T-cell (primary cell): ENCODE measurements around the gene SPPL3. TPM values are rescaled to one million over a fixed set of nuclear protein-coding genes. Genes with fewer than 3 reads are reported as not detected.

Experiments
- ATAC-seq, 4 experiments: fragments of 200-7000 bp in 3 of 4; fragments of 150-1000 bp in 1 of 4; cut with Tn5 transposase; replicated peaks in 1 of 4; 1 replicate in 3 of 4; 2 replicates in 1 of 4; pipeline ENCODE4 v1.10.0; 2021; ENCODE audit warnings: moderate library complexity in 3 of 4, mild to moderate bottlenecking in 2 of 4, moderate number of reproducible peaks in 1 of 4
- CTCF ChIA-PET, 2 donors: fragments of 300-600 bp; sonication (Branson Sonifier 250); formaldehyde crosslinking; loops; one replicate each; lab custom pipeline; 2022; ENCODE audit warnings: antibody characterized with exemption in 2 of 2; lab: Charles Lee
- POLR2A ChIA-PET, 2 donors: fragments of 300-600 bp; sonication (Branson Sonifier 250); formaldehyde crosslinking; loops; one replicate each; lab custom pipeline; 2022; ENCODE audit warnings: antibody characterized with exemption in 2 of 2; lab: Charles Lee
- DNase-seq, 35 experiments: peaks; one replicate each; pipeline versions ENCODE4 v3.0.0 to v3.0.0-alpha.2; 2013 to 2023
- H3K27ac ChIP-seq: one replicate; pipeline ENCODE4 v1.5.1; 2013; ENCODE audit warnings: low read length
- H3K27me3 ChIP-seq, 2 experiments: replicated peaks in 1 of 2; 1 replicate in 1 of 2; 2 replicates in 1 of 2; pipeline versions ENCODE4 v1.6.1 to v1.7.0; 2013; ENCODE audit warnings: low read length in 1 of 2, mixed read lengths in 1 of 2; ENCODE audit not compliant: control insufficient read depth in 2 of 2, insufficient read depth in 2 of 2; ENCODE audit errors: extremely low read depth in 1 of 2
- H3K36me3 ChIP-seq, 2 donors: 1 replicate in 1 of 2; 2 replicates in 1 of 2; pipeline versions ENCODE4 v1.6.1 to v1.7.0; 2013; ENCODE audit warnings: low read length in 1 of 2; ENCODE audit not compliant: control insufficient read depth in 2 of 2, insufficient read depth in 1 of 2; ENCODE audit errors: extremely low read depth in 1 of 2
- H3K4me1 ChIP-seq, 2 experiments: 1 replicate in 1 of 2; 2 replicates in 1 of 2; pipeline versions ENCODE4 v1.6.1 to v1.7.0; 2013; ENCODE audit warnings: low read length in 2 of 2, mixed read lengths in 1 of 2; ENCODE audit not compliant: insufficient read depth in 2 of 2, control insufficient read depth in 1 of 2; ENCODE audit errors: extremely low read depth in 1 of 2
- H3K4me3 ChIP-seq, 2 donors: 1 replicate in 1 of 2; 2 replicates in 1 of 2; pipeline versions ENCODE4 v1.5.1 to v1.7.0; 2013; ENCODE audit warnings: mild to moderate bottlenecking in 2 of 2, low read length in 1 of 2, moderate library complexity in 1 of 2; ENCODE audit not compliant: control insufficient read depth in 1 of 2; ENCODE audit errors: extremely low read depth in 1 of 2
- H3K9me3 ChIP-seq: 2 replicates; pipeline ENCODE4 v1.7.0; 2013
- H3K27ac Mint-ChIP-seq, 2 donors: one replicate each; pipeline ENCODE4 v1.8.0; 2020 to 2021; ENCODE audit warnings: mild to moderate bottlenecking in 2 of 2, mixed read lengths in 2 of 2
- H3K27me3 Mint-ChIP-seq, 2 donors: one replicate each; pipeline ENCODE4 v1.8.0; 2021 to 2022; ENCODE audit warnings: mixed read lengths in 2 of 2
- H3K36me3 Mint-ChIP-seq: one replicate; pipeline ENCODE4 v1.8.0; 2021; ENCODE audit warnings: mixed read lengths
- H3K4me1 Mint-ChIP-seq, 3 donors: one replicate each; pipeline ENCODE4 v1.8.0; 2020 to 2022; ENCODE audit warnings: mixed read lengths in 3 of 3, mild to moderate bottlenecking in 1 of 3
- H3K4me3 Mint-ChIP-seq, 3 donors: one replicate each; pipeline ENCODE4 v1.8.0; 2020 to 2022; ENCODE audit warnings: mild to moderate bottlenecking in 3 of 3, mixed read lengths in 3 of 3, moderate library complexity in 3 of 3
- H3K9me3 Mint-ChIP-seq, 3 donors: one replicate each; pipeline ENCODE4 v1.8.0; 2020 to 2022; ENCODE audit warnings: mixed read lengths in 3 of 3
- WGBS: methylation state at CpG from one replicate; pipeline ENCODE4 v1.1.5; 2013; ENCODE audit warnings: missing lambda C conversion rate; ENCODE audit not compliant: insufficient coverage; 5-methylcytosine and 5-hydroxymethylcytosine counted together
- total RNA-seq, 35 experiments: library from RNA in 6 of 35; stranded (reverse) in 6 of 35; fragments of 120-200 nt in 1 of 35; gene quantifications; one replicate each; pipeline versions ENCODE4 v1.2.1 to v1.2.4 and lab custom pipeline; 2013 to 2026

SPPL3 gene
- total RNA-seq, 5 donors from 2014 or later (not counting 1 experiment from before 2014, with no cell fraction given) = 36.5 to 46.6 (median 41.8) TPM

- ChIA-PET POLR2A (no interaction called here), CTCF (no interaction called here)
- Mint-ChIP-seq H3K4me1 (peaks cover 0 to 1% (median 0%) of the 10 kb centered on the region in 3 donors), H3K27me3 (no peaks in the 10 kb centered on the region), H3K27ac (no peak overlapping the region), H3K4me3 (no peak overlapping the region), H3K9me3 (no peaks in the 10 kb centered on the region), H3K36me3 (peaks cover 7% of the 10 kb centered on the region)
- Histone ChIP-seq H3K36me3 (peaks cover 4% of the 10 kb centered on the region in 2 donors), H3K27me3 (no peaks in the 10 kb centered on the region), H3K9me3 (no peaks in the 10 kb centered on the region), H3K4me1 (no peaks in the 10 kb centered on the region), H3K4me3 (no peak overlapping the region), H3K27ac (no peak overlapping the region)
- WGBS = 95% methylated on average over 31 of the region's 38 CpGs
- no peak for DNase-seq
- no peak for ATAC-seq
Observed at GRCh38 chr12:120739031-120739762, 165.0 kb downstream of the SPPL3 start.

- H3K36me3 ChIP-seq = peaks cover 4 to 6% of the 10 kb centered on the region in 2 donors
Observed at GRCh38 chr12:120738252-120739030, 165.7 kb downstream of the SPPL3 start.

GRCh38 chr12:120737557-120738251 is 166.5 kb downstream of the SPPL3 start:
- ATAC-seq = no peak
- no peak for DNase-seq
- Histone ChIP-seq H3K9me3 (no peaks in the 10 kb centered on the region), H3K27ac (no peak overlapping the region), H3K27me3 (no peaks in the 10 kb centered on the region), H3K36me3 (peaks cover 4 to 6% of the 10 kb centered on the region in 2 donors), H3K4me1 (no peaks in the 10 kb centered on the region), H3K4me3 (no peak overlapping the region)
- ChIA-PET CTCF (no interaction called here), POLR2A (no interaction called here)
- 93% methylated on average over 15 of the region's 25 CpGs for WGBS
- H3K4me1 Mint-ChIP-seq = peaks cover 0 to 2% (median 0%) of the 10 kb centered on the region in 3 donors
- H3K36me3 Mint-ChIP-seq = peaks cover 10% of the 10 kb centered on the region
- H3K27me3 Mint-ChIP-seq = no peaks in the 10 kb centered on the region
- H3K4me3 Mint-ChIP-seq = no peak overlapping the region
- H3K9me3 Mint-ChIP-seq = no peaks in the 10 kb centered on the region
- H3K27ac Mint-ChIP-seq = no peak overlapping the region

More at GRCh38 chr12:120738252-120739030, 165.7 kb downstream of the SPPL3 start:
- H3K4me1 ChIP-seq = no peaks in the 10 kb centered on the region
- Mint-ChIP-seq H3K4me3 (no peak overlapping the region), H3K4me1 (peaks cover 0 to 2% (median 0%) of the 10 kb centered on the region in 3 donors), H3K27ac (no peak overlapping the region), H3K9me3 (no peaks in the 10 kb centered on the region), H3K36me3 (peaks cover 10% of the 10 kb centered on the region), H3K27me3 (no peaks in the 10 kb centered on the region)
- ChIA-PET POLR2A (no interaction called here), CTCF (no interaction called here)
- no peaks in the 10 kb centered on the region for H3K9me3 ChIP-seq
- H3K27me3 ChIP-seq = no peaks in the 10 kb centered on the region
- DNase-seq (no peak), ATAC-seq (no peak)
- H3K27ac ChIP-seq = no peak overlapping the region
- 92% methylated on average over 25 of the region's 31 CpGs for WGBS
- H3K4me3 ChIP-seq = no peak overlapping the region

GRCh38 chr12:120736404-120737331 is 167.5 kb downstream of the SPPL3 start:
- WGBS = 95% methylated on average over 36 of the region's 38 CpGs
- no peak overlapping the region for H3K4me3 ChIP-seq
- ChIA-PET POLR2A (no interaction called here), CTCF (no interaction called here)
- H3K27ac ChIP-seq = no peak overlapping the region
- H3K27me3 ChIP-seq = no peaks in the 10 kb centered on the region
- Mint-ChIP-seq H3K9me3 (no peaks in the 10 kb centered on the region), H3K27me3 (no peaks in the 10 kb centered on the region), H3K36me3 (peaks cover 10% of the 10 kb centered on the region), H3K4me3 (no peak overlapping the region), H3K27ac (no peak overlapping the region), H3K4me1 (peaks cover 0 to 2% (median 0%) of the 10 kb centered on the region in 3 donors)
- H3K36me3 ChIP-seq = peaks cover 4 to 6% of the 10 kb centered on the region in 2 donors
- no peaks in the 10 kb centered on the region for H3K4me1 ChIP-seq
- ATAC-seq = no peak
- no peak for DNase-seq
- H3K9me3 ChIP-seq = no peaks in the 10 kb centered on the region

- Histone ChIP-seq H3K4me1 (no peaks in the 10 kb centered on the region), H3K27me3 (no peaks in the 10 kb centered on the region), H3K9me3 (no peaks in the 10 kb centered on the region), H3K36me3 (peaks cover 6 to 9% of the 10 kb centered on the region in 2 donors), H3K27ac (no peak overlapping the region), H3K4me3 (no peak overlapping the region)
- H3K4me1 Mint-ChIP-seq = peaks cover 0 to 3% (median 2%) of the 10 kb centered on the region in 3 donors
- no peak for DNase-seq
- H3K9me3 Mint-ChIP-seq = no peaks in the 10 kb centered on the region
- ATAC-seq = no peak
- H3K4me3 Mint-ChIP-seq = no peak overlapping the region
- ChIA-PET CTCF (no interaction called here), POLR2A (no interaction called here)
- H3K27ac Mint-ChIP-seq = no peak overlapping the region
- no peaks in the 10 kb centered on the region for H3K27me3 Mint-ChIP-seq
- H3K36me3 Mint-ChIP-seq = peaks cover 16% of the 10 kb centered on the region
- no CpG with 5 or more reads among the region's 3 CpGs for WGBS
Observed at GRCh38 chr12:120735181-120735580, 169.0 kb downstream of the SPPL3 start.
